Measurements from ENCODE around the gene ERI3. TPM values are rescaled to one million over a fixed set of nuclear protein-coding genes. Genes with fewer than 3 reads are reported as not detected.

The ERI3 gene
- total RNA-seq, 1 donor from 2014 or later = 31.0 TPM

GRCh38 chr1:44348061-44348485, 7.0 kb downstream of the ERI3 start:
- no peak overlapping the region for H2AFZ ChIP-seq (replicated peaks)
- Mint-ChIP-seq H3K36me3 (peaks cover 10% of the 10 kb centered on the region), H3K27ac (no peak overlapping the region), H3K9me3 (no peaks in the 10 kb centered on the region), H3K4me1 (peaks cover 41% of the 10 kb centered on the region), H3K27me3 (ENCODE audit: insufficient read depth, low read depth) (peaks cover 2% of the 10 kb centered on the region), H3K4me3 (no peak overlapping the region)
- DNase-seq (ENCODE audit: low spot score) = peak; percentile 50
- H4K20me1 ChIP-seq (ENCODE audit: low read depth) = peaks cover 90% of the 10 kb centered on the region
- H3K79me2 ChIP-seq (ENCODE audit: low read depth) = peaks cover 86% of the 10 kb centered on the region
- H3K4me1 ChIP-seq = peaks cover 25% of the 10 kb centered on the region
- H3K4me2 ChIP-seq = peak overlapping the region; percentile 40
- peaks cover 22% of the 10 kb centered on the region for H3F3A ChIP-seq (ENCODE audit: low read depth)
- no peaks in the 10 kb centered on the region for H3K27me3 ChIP-seq
- H3K4me3 ChIP-seq = no peak overlapping the region
- H3K27ac ChIP-seq = no peak overlapping the region
- H3K36me3 ChIP-seq = no peaks in the 10 kb centered on the region
- H3K9ac ChIP-seq = no peak overlapping the region
- TF ChIP-seq EZH2 (IDR thresholded peaks at IDR 0.05) = no peak
- no peak for TF ChIP-seq EZH2phosphoT487 (IDR thresholded peaks at IDR 0.05)
- no peak for TF ChIP-seq CTCF (IDR thresholded peaks at IDR 0.05)
- H3K9me3 ChIP-seq (ENCODE audit: low read depth) = no peaks in the 10 kb centered on the region

DNA sequence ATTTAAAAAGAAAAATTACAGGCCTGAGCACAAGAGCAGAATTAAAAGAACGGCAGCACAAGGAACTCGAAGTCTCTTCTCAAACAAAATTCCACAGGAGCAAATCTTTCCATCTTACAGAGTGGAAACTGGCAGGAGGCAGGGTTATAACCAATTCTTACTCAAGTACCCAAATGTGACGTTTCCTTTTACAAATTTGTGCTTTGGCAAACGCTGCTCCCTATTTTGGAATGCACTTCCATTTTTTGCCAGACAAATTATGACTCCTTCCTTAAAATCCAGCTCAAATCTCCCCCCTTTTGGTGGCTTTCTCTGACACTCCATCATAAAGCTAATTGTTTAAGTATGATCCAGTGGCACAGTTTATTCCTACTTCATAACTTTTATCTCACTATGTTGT, 7.8 kb downstream of the ERI3 start:
- peaks cover 22% of the 10 kb centered on the region for H3F3A ChIP-seq (ENCODE audit: low read depth)
- Mint-ChIP-seq H3K36me3 (peaks cover 11% of the 10 kb centered on the region), H3K9me3 (no peaks in the 10 kb centered on the region), H3K4me3 (no peak overlapping the region), H3K4me1 (peaks cover 36% of the 10 kb centered on the region), H3K27ac (no peak overlapping the region), H3K27me3 (ENCODE audit: insufficient read depth, low read depth) (peaks cover 2% of the 10 kb centered on the region)
- H3K4me2 ChIP-seq = no peak overlapping the region
- no peak overlapping the region for H3K9ac ChIP-seq
- H3K4me3 ChIP-seq = no peak overlapping the region
- peaks cover 90% of the 10 kb centered on the region for H4K20me1 ChIP-seq (ENCODE audit: low read depth)
- H3K4me1 ChIP-seq = peaks cover 25% of the 10 kb centered on the region
- DNase-seq (ENCODE audit: low spot score) = no peak
- no peaks in the 10 kb centered on the region for H3K36me3 ChIP-seq
- H3K27me3 ChIP-seq = no peaks in the 10 kb centered on the region
- TF ChIP-seq CTCF (IDR thresholded peaks at IDR 0.05) = no peak
- peaks cover 83% of the 10 kb centered on the region for H3K79me2 ChIP-seq (ENCODE audit: low read depth)
- H3K27ac ChIP-seq = no peak overlapping the region
- no peaks in the 10 kb centered on the region for H3K9me3 ChIP-seq (ENCODE audit: low read depth)
- H2AFZ ChIP-seq (replicated peaks) = no peak overlapping the region

- TF ChIP-seq EZH2 (IDR thresholded peaks at IDR 0.05) (no peak), EZH2phosphoT487 (IDR thresholded peaks at IDR 0.05) (no peak), CTCF (IDR thresholded peaks at IDR 0.05) (no peak)
- no peak for DNase-seq (ENCODE audit: low spot score)
- Mint-ChIP-seq H3K9me3 (no peaks in the 10 kb centered on the region), H3K4me3 (no peak overlapping the region), H3K36me3 (peaks cover 12% of the 10 kb centered on the region), H3K4me1 (peaks cover 38% of the 10 kb centered on the region), H3K27ac (no peak overlapping the region), H3K27me3 (ENCODE audit: insufficient read depth, low read depth) (peaks cover 4% of the 10 kb centered on the region)
- Histone ChIP-seq H3K4me1 (peaks cover 25% of the 10 kb centered on the region), H3K79me2 (ENCODE audit: low read depth) (peaks cover 83% of the 10 kb centered on the region), H3K4me2 (no peak overlapping the region), H3F3A (ENCODE audit: low read depth) (peaks cover 22% of the 10 kb centered on the region), H2AFZ (replicated peaks) (no peak overlapping the region), H3K9me3 (ENCODE audit: low read depth) (no peaks in the 10 kb centered on the region), H3K36me3 (no peaks in the 10 kb centered on the region), H4K20me1 (ENCODE audit: low read depth) (peaks cover 90% of the 10 kb centered on the region), H3K27ac (no peak overlapping the region), H3K27me3 (no peaks in the 10 kb centered on the region), H3K4me3 (no peak overlapping the region), H3K9ac (no peak overlapping the region)
These were observed 8.2 kb downstream of the ERI3 start for GRCh38 chr1:44346878-44347277.
